Ovary (tissue), 9 donors: ENCODE results near the gene MYMX. TPM values are rescaled to one million over a fixed set of nuclear protein-coding genes. Genes with fewer than 3 reads are reported as not detected.

ENCODE experiments used
- DNase-seq, 5 donors: peaks; one replicate each; pipeline ENCODE4 v3.0.0-alpha.2; 2019 to 2020
- H3K27ac ChIP-seq, 2 donors: fragments of 200-600 bp; one replicate each; pipeline versions ENCODE4 v1.5.1 to v1.8.0; 2019 to 2022
- H3K27me3 ChIP-seq: fragments of 200-600 bp; one replicate; pipeline ENCODE4 v1.8.0; 2022
- H3K36me3 ChIP-seq: fragments of 200-600 bp; sonication (generic); one replicate; pipeline ENCODE4 v1.5.1; 2019
- H3K4me1 ChIP-seq: one replicate; pipeline ENCODE4 v1.8.1; 2013; ENCODE audit warnings: mild to moderate bottlenecking, moderate library complexity; ENCODE audit not compliant: insufficient read depth
- H3K4me3 ChIP-seq: fragments of 200-600 bp; sonication (generic); one replicate; pipeline ENCODE4 v1.5.1; 2017
- H3K9me3 ChIP-seq, 2 donors: fragments of 200-600 bp in 1 of 2; sonication (generic) in 1 of 2; one replicate each; pipeline versions ENCODE4 v1.5.1 to v1.8.1; 2013 to 2019; ENCODE audit warnings: mild to moderate bottlenecking in 1 of 2, moderate library complexity in 1 of 2
- CTCF ChIP-seq, 3 donors: fragments of 450-650 bp in 2 of 3; fragments of 200-600 bp in 1 of 3; IDR thresholded peaks; one replicate each; pipeline versions ENCODE4 v1.5.1 to v1.8.0; 2016 to 2022; ENCODE audit warnings: antibody characterized with exemption in 3 of 3, mild to moderate bottlenecking in 1 of 3
- EP300 ChIP-seq: sonication (generic); formaldehyde crosslinking; IDR thresholded peaks from one replicate; pipeline ENCODE4 v1.6.1; 2017; ENCODE audit warnings: antibody characterized with exemption
- POLR2A ChIP-seq: fragments of 450-650 bp; IDR thresholded peaks from one replicate; pipeline ENCODE4 v1.6.1; 2017; ENCODE audit warnings: antibody characterized with exemption, mild to moderate bottlenecking, moderate library complexity
- whole genome bisulfite sequencing, 3 donors: extraction: QIAGEN DNeasy Blood & Tissue Kit in 1 of 3; methylation state at CpG; one replicate each; pipeline versions ENCODE4 v1.1.5 to v1.1.7; 2013 to 2017; 5-methylcytosine and 5-hydroxymethylcytosine counted together
- intact Hi-C, 4 donors: fragments of 100-400 bp; cut with DNase I; formaldehyde crosslinking; loops; one replicate each; pipeline versions ENCODE4 v1.11.0 to v1.15.1; 2022 to 2023
- polyA plus RNA-seq, 2 donors: library from polyadenylated mRNA; stranded (reverse); fragments of 200-250 nt in 1 of 2; fragments of 350-450 nt in 1 of 2; fragmentation: Illumina TruSeq in 1 of 2; extraction: RNeasy Lipid Tissue Mini Kit (QIAGEN cat#74804) in 1 of 2; gene quantifications; one replicate each; pipeline ENCODE4 v1.2.3, GENCODE V29; 2013 to 2014
- total RNA-seq, 7 donors: library from RNA; depleted of rRNA in 2 of 7; stranded (reverse); fragments of >200 nt in 2 of 7; fragmentation: NEBNext Ultra II Directional in 3 of 7; extraction: Animal tissue kit (Norgen Biotek cat#: 25700) in 3 of 7; gene quantifications; one replicate each; pipeline versions ENCODE4 v1.1.0 to v1.2.4, GENCODE V29; 2016 to 2023
- donor health status: DM: no; HTN: no; CAD: no; lungs with moderate emphysema.
- donor health status: DM: no; HTN: no; CAD: no.
- donor health status: Bipolar disorder and iron deficiency.
- donor health status: DM: yes; HTN: yes; CAD: no.
- donor health status: DM: no; HTN: no; CAD: no.
- donor health status: DM: yes; HTN: yes; CAD: no.

Gene MYMX
- total and polyA plus RNA-seq, 9 donors, result 0.40 to 0.50 (median 0.42) TPM; not detected in 5

DNA sequence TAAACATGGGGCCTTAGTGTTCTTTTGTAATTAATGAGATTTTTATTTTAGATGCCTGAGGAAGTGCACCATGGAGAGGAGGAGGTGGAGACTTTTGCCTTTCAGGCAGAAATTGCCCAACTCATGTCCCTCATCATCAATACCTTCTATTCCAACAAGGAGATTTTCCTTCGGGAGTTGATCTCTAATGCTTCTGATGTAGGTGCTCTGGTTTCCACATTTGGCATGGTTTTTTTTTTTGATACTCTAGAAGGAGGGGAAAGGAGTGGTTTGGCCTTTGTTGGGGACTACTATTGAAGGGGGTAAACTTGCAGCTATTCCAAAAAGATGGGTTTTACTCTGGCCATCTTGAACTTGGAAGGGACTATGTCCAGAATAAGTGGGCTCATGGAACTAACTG, 31.9 kb downstream of the MYMX start:
- no peak overlapping the region for H3K4me3 ChIP-seq
- H3K36me3 ChIP-seq, result peaks cover 2% of the 10 kb centered on the region

GRCh38 chr6:44249082-44249748, 32.5 kb downstream of the MYMX start:
- H3K36me3 ChIP-seq, result peaks cover 2% of the 10 kb centered on the region
- DNase-seq, result peak in 1 of 5 donors; percentile 19
- WGBS, 3 donors, result 61 to 75% (median 70%) methylated on average over 9 of the region's 9 CpGs
- no peaks in the 10 kb centered on the region for H3K27me3 ChIP-seq
- no peak overlapping the region for H3K4me3 ChIP-seq
- H3K27ac ChIP-seq, result no peak overlapping the region
- no peaks in the 10 kb centered on the region for H3K9me3 ChIP-seq
- intact Hi-C loops, result no loop called here
- TF ChIP-seq EP300, result no peak
- no peak for TF ChIP-seq CTCF (IDR thresholded peaks at IDR 0.05)
- no peak for TF ChIP-seq POLR2A
- peaks cover 16% of the 10 kb centered on the region for H3K4me1 ChIP-seq

More for the DNA sequence above, 31.9 kb downstream of the MYMX start:
- intact Hi-C loops, result no loop called here
- H3K27me3 ChIP-seq, result no peaks in the 10 kb centered on the region
- H3K4me1 ChIP-seq, result peaks cover 16% of the 10 kb centered on the region
- no peaks in the 10 kb centered on the region for H3K9me3 ChIP-seq
- peak overlapping the region in 1 of 2 donors; percentile 95 for H3K27ac ChIP-seq
- DNase-seq, result no peak
- WGBS, 3 donors, result 0 to 17% (median 0%) methylated on average over 1 of the region's 1 CpG
- TF ChIP-seq POLR2A, result no peak
- TF ChIP-seq CTCF (IDR thresholded peaks at IDR 0.05), result no peak
- TF ChIP-seq EP300, result no peak

DNA sequence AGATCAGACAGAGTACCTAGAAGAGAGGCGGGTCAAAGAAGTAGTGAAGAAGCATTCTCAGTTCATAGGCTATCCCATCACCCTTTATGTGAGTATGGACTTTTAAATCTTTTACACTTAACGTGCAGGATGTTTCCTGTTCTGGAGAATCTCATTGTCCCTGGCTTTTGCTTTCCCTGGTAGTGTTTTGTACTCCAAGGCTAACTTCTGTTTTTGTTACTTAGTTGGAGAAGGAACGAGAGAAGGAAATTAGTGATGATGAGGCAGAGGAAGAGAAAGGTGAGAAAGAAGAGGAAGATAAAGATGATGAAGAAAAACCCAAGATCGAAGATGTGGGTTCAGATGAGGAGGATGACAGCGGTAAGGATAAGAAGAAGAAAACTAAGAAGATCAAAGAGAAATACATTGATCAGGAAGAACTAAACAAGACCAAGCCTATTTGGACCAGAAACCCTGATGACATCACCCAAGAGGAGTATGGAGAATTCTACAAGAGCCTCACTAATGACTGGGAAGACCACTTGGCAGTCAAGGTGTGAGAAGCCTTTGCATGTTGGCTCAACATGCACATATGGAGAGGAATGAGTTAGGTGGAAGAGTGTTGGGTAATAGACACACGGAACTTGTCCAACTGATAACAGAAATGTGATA, 33.5 kb downstream of the MYMX start:
- no peak for TF ChIP-seq POLR2A
- no peak for TF ChIP-seq EP300
- no peak for TF ChIP-seq CTCF (IDR thresholded peaks at IDR 0.05)
- Histone ChIP-seq H3K36me3 (peaks cover 2% of the 10 kb centered on the region), H3K27ac (no peak overlapping the region), H3K4me1 (peaks cover 16% of the 10 kb centered on the region), H3K9me3 (no peaks in the 10 kb centered on the region), H3K4me3 (no peak overlapping the region), H3K27me3 (no peaks in the 10 kb centered on the region)
- intact Hi-C loops, result no loop called here
- WGBS, 3 donors, result 56 to 67% (median 61%) methylated on average over 6 of the region's 6 CpGs
- DNase-seq, result no peak

DNA sequence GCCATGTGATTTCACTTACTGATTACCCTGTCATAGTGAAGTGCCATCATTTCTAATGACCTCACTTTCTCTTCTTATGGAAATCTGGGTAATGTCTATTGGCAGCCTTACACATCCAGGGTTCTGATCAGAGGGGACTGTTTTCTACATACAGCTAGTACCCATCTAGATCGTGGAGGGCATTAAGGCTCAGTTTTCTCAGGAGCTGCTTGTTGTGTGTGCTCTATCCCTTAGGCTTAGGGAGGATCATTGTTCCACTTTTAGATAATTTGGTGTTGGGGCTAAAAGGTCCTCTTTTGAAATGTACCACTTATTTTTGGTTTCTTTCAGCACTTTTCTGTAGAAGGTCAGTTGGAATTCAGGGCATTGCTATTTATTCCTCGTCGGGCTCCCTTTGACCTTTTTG, 34.0 kb downstream of the MYMX start:
- intact Hi-C loops, result no loop called here
- WGBS, 3 donors, result 65 to 68% (median 67%) methylated on average over 3 of the region's 3 CpGs
- peaks cover 2% of the 10 kb centered on the region for H3K36me3 ChIP-seq
- no peaks in the 10 kb centered on the region for H3K9me3 ChIP-seq
- TF ChIP-seq POLR2A, result no peak
- no peak for TF ChIP-seq CTCF (IDR thresholded peaks at IDR 0.05)
- no peak for TF ChIP-seq EP300
- no peak for DNase-seq
- no peaks in the 10 kb centered on the region for H3K27me3 ChIP-seq
- no peak overlapping the region for H3K4me3 ChIP-seq
- peaks cover 14% of the 10 kb centered on the region for H3K4me1 ChIP-seq
- no peak overlapping the region for H3K27ac ChIP-seq
